Mesothelial cell of epicardium (in vitro differentiated cells): Measurements from ENCODE around the gene ZRANB1. TPM values are rescaled to one million over a fixed set of nuclear protein-coding genes. Genes with fewer than 3 reads are reported as not detected.

ENCODE experiments used
- DNase-seq, 2 experiments: peaks; one replicate each; pipeline ENCODE4 v3.0.0; 2021; ENCODE audit warnings: low spot score in 2 of 2; ENCODE audit not compliant: unreplicated experiment in 2 of 2
- H3K27ac Mint-ChIP-seq: 2 replicates; pipeline ENCODE4 v1.8.0; 2021; ENCODE audit warnings: mixed read lengths
- H3K27me3 Mint-ChIP-seq: 2 replicates; pipeline ENCODE4 v1.8.0; 2021; ENCODE audit warnings: low read depth, mixed read lengths
- H3K36me3 Mint-ChIP-seq: 2 replicates; pipeline ENCODE4 v1.8.0; 2021; ENCODE audit warnings: mixed read lengths
- H3K4me1 Mint-ChIP-seq: 2 replicates; pipeline ENCODE4 v1.8.0; 2021; ENCODE audit warnings: mixed read lengths
- H3K4me3 Mint-ChIP-seq: 2 replicates; pipeline ENCODE4 v1.8.0; 2021; ENCODE audit warnings: mild to moderate bottlenecking, moderate library complexity, mixed read lengths
- H3K9me3 Mint-ChIP-seq: 2 replicates; pipeline ENCODE4 v1.8.0; 2021; ENCODE audit warnings: mixed read lengths
- total RNA-seq: library from RNA; stranded (reverse); gene quantifications from 3 replicates; pipeline ENCODE4 v1.2.1, GENCODE V29; 2021
- TF ChIP-seq, protein P1 (sequence below): fragments of 200-600 bp; sonication (generic); IDR thresholded peaks from one replicate; pipeline ENCODE4 v1.5.0; 2021; ENCODE audit warnings: antibody characterized with exemption; ENCODE audit not compliant: unreplicated experiment

The ZRANB1 gene
- total RNA-seq, 1 donor from 2014 or later: 30.8 TPM

- Mint-ChIP-seq H3K27ac (no peak overlapping the region), H3K4me1 (peaks cover 39% of the 10 kb centered on the region)
Measured at GRCh38 chr10:125026036-125026931, 84.4 kb downstream of the ZRANB1 start.

DNA sequence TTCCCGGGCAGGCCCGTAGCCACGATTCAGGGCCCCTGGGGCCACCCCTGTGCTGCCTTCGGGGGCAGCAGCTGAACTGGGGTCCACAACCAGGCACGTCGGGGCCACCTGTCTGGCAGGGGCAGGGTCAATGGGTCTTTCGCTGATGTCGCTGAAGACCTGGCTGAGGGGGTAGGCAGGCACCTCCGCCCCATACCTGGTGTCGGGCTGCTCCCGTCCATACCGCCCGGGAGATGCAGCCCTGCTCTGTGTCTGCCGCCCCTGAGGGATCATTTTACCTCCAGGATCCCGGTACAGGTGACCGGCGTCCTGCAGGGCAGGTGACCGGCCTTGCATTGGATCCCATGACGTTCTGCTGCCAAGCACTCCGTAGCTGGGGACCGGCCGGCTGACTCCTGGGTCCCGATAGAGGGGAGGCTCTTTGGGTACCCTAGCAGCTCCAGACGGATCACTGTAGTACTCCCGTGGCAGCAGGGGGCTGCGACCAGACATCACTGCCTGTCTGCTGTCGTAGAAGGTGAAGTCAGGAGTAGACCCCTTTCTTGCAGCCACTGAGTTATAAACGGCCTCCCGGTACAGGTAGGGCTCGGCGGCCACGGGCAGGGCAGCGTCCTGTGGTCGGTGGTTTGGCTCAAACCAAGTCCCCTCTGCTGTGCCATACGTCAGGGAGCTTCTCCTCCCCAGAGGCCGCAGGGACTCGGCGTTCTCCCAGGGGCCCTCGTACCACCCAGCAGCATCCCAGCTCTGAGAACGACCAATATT is 85.2 kb downstream of the ZRANB1 start:
- no peak overlapping the region for H3K27ac Mint-ChIP-seq
- DNase-seq: no peak
- TF ChIP-seq, protein P1, sequence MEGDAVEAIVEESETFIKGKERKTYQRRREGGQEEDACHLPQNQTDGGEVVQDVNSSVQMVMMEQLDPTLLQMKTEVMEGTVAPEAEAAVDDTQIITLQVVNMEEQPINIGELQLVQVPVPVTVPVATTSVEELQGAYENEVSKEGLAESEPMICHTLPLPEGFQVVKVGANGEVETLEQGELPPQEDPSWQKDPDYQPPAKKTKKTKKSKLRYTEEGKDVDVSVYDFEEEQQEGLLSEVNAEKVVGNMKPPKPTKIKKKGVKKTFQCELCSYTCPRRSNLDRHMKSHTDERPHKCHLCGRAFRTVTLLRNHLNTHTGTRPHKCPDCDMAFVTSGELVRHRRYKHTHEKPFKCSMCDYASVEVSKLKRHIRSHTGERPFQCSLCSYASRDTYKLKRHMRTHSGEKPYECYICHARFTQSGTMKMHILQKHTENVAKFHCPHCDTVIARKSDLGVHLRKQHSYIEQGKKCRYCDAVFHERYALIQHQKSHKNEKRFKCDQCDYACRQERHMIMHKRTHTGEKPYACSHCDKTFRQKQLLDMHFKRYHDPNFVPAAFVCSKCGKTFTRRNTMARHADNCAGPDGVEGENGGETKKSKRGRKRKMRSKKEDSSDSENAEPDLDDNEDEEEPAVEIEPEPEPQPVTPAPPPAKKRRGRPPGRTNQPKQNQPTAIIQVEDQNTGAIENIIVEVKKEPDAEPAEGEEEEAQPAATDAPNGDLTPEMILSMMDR: no peak
- no peak overlapping the region for H3K4me3 Mint-ChIP-seq
- peaks cover 15% of the 10 kb centered on the region for H3K36me3 Mint-ChIP-seq
- no peaks in the 10 kb centered on the region for H3K9me3 Mint-ChIP-seq
- peaks cover 39% of the 10 kb centered on the region for H3K4me1 Mint-ChIP-seq
- H3K27me3 Mint-ChIP-seq: no peaks in the 10 kb centered on the region

More at GRCh38 chr10:125026036-125026931, 84.4 kb downstream of the ZRANB1 start:
- H3K9me3 Mint-ChIP-seq: peaks cover 3% of the 10 kb centered on the region
- no peaks in the 10 kb centered on the region for H3K27me3 Mint-ChIP-seq
- TF ChIP-seq, protein P1: no peak
- H3K4me3 Mint-ChIP-seq: no peak overlapping the region
- H3K36me3 Mint-ChIP-seq: peaks cover 15% of the 10 kb centered on the region
- DNase-seq: no peak

DNA sequence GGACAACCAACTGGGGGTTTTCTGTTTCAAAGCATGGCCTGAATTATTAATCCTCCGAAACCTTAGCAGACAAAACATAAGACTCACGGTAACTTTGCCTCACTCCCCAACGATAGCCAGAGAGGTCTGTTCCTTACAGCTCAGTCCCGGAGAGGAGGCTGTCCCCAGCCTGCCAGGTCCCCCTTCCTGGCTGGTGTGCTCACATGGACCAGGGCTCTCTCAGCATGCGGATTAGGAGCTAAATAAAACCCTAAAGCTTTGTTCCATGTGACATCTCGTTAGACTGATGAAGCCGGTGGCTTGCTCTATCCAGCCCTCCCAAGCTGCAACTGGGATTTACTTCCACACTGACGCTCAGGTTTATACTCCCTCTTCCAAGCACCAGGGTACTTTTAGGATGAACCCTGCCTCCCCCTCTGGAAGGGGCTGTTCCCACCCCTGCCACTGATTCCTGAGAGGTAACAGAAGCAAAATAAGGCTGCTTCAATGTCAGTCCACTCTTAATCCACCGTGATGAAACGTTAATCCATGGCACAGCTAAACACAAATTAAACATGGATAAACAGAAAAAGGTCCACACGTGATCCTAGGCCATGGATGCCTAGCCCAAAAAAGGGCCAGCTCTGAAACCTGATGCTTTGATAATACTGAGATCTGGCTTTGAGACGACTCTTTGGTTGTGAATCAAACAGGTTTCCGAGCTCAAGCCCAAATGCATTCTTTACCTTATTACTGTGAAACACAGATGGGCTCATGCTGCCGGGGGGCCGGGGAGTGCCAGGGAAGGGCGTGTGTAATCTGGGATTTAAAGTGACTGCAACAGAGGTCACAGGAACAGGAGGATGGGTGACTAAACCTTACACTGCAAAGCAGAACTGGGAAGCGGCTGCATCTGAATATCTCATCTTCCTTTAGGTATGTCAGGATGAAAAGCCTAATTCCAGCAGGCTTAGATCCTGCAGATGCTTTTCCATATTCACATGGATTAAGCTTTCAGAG is 86.2 kb downstream of the ZRANB1 start:
- H3K4me1 Mint-ChIP-seq: peaks cover 44% of the 10 kb centered on the region
- peak overlapping the region; percentile 56 for H3K27ac Mint-ChIP-seq
- H3K36me3 Mint-ChIP-seq: peaks cover 16% of the 10 kb centered on the region
- no peak overlapping the region for H3K4me3 Mint-ChIP-seq
- TF ChIP-seq, protein P1: no peak
- DNase-seq: no peak
- no peaks in the 10 kb centered on the region for H3K27me3 Mint-ChIP-seq
- H3K9me3 Mint-ChIP-seq: no peaks in the 10 kb centered on the region

DNA sequence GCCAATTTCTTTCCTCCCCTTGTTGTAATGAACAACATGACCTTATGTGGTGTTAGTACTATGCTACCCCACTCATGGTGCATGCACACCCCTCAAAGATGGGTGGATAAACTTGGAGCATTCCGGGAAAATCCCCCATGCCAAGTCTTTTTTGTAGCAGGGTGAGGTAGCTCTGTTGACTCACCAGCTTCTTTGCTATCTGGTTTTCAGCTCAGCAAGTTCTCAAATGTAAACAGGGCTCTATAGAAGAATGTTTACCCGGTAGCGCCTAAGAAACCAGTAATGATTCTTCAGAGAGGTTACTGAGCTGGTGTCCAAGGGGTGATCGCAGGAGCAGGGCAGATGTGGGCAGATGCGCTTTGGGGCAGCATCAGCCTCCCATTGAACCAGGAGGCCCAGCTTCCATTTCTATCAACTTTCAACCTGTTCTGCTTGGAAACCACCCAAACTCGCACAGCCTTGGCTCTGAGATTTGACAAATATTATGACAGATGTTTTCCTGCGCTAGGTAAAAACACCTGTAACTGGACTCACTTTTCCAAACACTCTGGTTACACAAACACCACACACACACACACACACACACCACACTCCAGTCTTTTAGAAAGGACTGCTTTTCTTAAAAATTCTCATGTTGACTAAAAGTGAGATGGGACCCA is 87.8 kb downstream of the ZRANB1 start:
- Mint-ChIP-seq H3K27ac (no peak overlapping the region), H3K4me1 (peaks cover 37% of the 10 kb centered on the region), H3K27me3 (no peaks in the 10 kb centered on the region), H3K4me3 (no peak overlapping the region), H3K36me3 (peaks cover 16% of the 10 kb centered on the region), H3K9me3 (no peaks in the 10 kb centered on the region)
- no peak for DNase-seq
- TF ChIP-seq, protein P1: no peak
